HAP-1 (cell line): ENCODE measurements around the gene ADGRL2.

Experiments used
- DNase-seq, 2 experiments: peaks; one replicate each; pipeline ENCODE4 v3.0.0-alpha.2; 2016 to 2020; ENCODE audit warnings: low spot score in 2 of 2
- H3K27me3 ChIP-seq: fragments of 250-450 bp; sonication (Bioruptor Pico); 2 replicates; pipeline ENCODE4 v1.5.1; 2020; ENCODE audit warnings: low read depth, mild to moderate bottlenecking, moderate library complexity
- H3K36me3 ChIP-seq: fragments of 250-450 bp; sonication (Bioruptor Pico); replicated peaks from 2 replicates; pipeline ENCODE4 v1.5.1; 2020; ENCODE audit warnings: mild to moderate bottlenecking
- H3K4me1 ChIP-seq: fragments of 250-450 bp; sonication (Bioruptor Pico); 2 replicates; pipeline ENCODE4 v1.5.1; 2020; ENCODE audit warnings: mild to moderate bottlenecking
- H3K4me3 ChIP-seq: fragments of 250-450 bp; sonication (Bioruptor Pico); 2 replicates; pipeline ENCODE4 v1.5.1; 2020; ENCODE audit warnings: mild to moderate bottlenecking, moderate library complexity
- H3K9me3 ChIP-seq: fragments of 250-450 bp; sonication (Bioruptor Pico); 2 replicates; pipeline ENCODE4 v1.5.1; 2020; ENCODE audit warnings: mild to moderate bottlenecking, moderate library complexity
- in situ Hi-C: fragments of 300-500 bp; cut with MboI; formaldehyde crosslinking; loops from 3 replicates; pipeline ENCODE4 v1.14.3; 2020; ENCODE audit warnings: low sequenced_read_pairs, inconsistent platforms, mixed read lengths

Gene ADGRL2

DNA sequence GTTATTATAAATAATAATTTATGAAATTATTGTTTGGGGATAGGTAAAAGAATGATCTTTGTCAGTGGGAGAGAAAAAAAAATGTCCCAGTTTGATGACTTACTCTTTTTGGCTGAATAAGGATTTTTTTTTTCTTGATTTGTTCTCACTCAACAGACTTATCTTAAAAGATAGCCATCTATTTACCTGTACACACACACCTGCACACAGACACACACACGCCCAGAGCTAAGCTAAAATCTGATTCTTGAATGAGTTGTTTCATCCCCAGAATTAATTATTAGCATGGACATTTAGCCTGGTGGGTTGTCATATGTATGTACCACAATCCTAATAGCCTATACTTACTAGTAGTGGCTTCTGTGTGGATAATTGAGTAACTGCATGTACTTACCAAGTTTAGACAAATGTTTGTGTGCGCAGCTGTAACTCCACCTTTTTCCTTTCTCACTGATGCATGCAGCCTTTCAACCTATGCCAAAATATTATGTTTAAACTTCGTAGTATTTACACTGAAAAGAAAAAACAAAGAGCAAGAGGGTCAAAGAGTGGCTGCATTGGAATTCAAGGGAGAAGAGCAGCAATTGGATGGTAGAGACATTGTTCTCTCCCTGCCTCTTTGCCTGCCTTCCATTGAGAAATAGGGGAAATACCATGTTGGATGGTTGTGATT is 174.3 kb downstream of the ADGRL2 start:
- in situ Hi-C loops: no loop called here
- no peak for DNase-seq
- no peaks in the 10 kb centered on the region for H3K27me3 ChIP-seq
- no peaks in the 10 kb centered on the region for H3K9me3 ChIP-seq
- H3K36me3 ChIP-seq: no peaks in the 10 kb centered on the region; the same call in 1 of the 2 replicates
- peaks cover 8% of the 10 kb centered on the region for H3K4me1 ChIP-seq
- no peak overlapping the region for H3K4me3 ChIP-seq

DNA sequence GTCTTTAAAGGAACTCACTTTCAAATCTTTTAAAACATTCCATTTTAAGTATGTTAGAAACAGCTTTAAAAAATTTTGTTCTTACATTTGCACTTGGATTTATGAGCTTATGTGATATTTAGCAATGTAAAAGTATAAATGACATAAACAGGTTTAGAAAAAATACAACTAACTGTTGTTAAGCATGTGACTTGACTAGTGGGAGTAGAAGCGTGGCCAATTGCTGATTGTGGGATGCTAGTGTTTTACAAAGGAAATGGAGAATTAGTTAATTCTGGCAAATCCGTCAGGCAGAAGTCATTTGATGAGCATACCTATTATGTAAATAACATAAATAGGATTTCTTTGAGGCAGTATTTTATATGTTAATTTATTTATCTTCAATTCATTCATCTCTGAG is 175.8 kb downstream of the ADGRL2 start:
- H3K27me3 ChIP-seq: no peaks in the 10 kb centered on the region
- H3K4me1 ChIP-seq: peaks cover 8% of the 10 kb centered on the region
- H3K9me3 ChIP-seq: no peaks in the 10 kb centered on the region
- in situ Hi-C loops: no loop called here
- H3K36me3 ChIP-seq: no peaks in the 10 kb centered on the region
- no peak overlapping the region for H3K4me3 ChIP-seq
- peak in 1 of 2 experiments; percentile 57 for DNase-seq

DNA sequence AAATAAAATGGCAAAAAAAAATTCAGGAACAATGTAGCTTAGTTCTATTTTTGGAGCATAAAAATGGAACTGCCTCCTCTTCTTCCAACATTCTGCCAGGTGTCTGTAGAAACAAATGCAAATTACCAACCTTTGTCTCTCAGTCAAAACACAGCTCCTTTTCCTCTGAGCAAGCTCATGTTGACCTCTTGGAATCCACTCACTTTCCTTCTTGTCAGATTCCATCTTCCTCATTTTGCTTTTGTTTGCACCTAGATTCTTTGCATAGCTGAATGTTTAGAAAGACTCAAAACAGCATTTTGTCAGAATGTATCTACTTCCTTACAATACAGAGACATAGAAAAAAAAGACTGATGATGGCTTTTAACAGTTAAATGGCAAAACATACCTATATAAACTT is 178.2 kb downstream of the ADGRL2 start:
- no peaks in the 10 kb centered on the region for H3K9me3 ChIP-seq
- no peaks in the 10 kb centered on the region for H3K27me3 ChIP-seq
- H3K36me3 ChIP-seq: no peaks in the 10 kb centered on the region
- peaks cover 8% of the 10 kb centered on the region for H3K4me1 ChIP-seq
- no peak overlapping the region for H3K4me3 ChIP-seq
- peak in 1 of 2 experiments; percentile 30 for DNase-seq
- in situ Hi-C loops: no loop called here

DNA sequence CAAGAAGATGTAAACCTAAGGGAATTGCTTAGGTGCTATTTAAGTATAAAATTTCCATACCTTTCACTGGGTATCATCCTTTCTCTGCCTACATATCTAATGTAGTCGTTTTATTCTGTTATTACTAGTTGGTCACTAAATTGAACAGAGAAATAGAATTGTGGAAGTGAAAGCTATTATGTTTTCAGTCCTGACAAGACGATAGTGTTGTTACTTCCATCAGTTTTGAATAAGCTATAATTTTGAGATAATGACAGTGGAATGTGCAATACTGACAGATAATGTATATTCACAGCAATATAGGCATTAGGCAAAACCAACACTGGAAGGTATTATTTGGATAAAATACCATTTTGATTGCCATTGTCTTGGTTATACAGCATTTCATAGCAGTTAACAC is 181.8 kb downstream of the ADGRL2 start:
- DNase-seq: no peak
- Histone ChIP-seq H3K27me3 (no peaks in the 10 kb centered on the region), H3K4me1 (peaks cover 12% of the 10 kb centered on the region), H3K36me3 (no peaks in the 10 kb centered on the region), H3K9me3 (no peaks in the 10 kb centered on the region), H3K4me3 (no peak overlapping the region)
- in situ Hi-C loops: no loop called here

DNA sequence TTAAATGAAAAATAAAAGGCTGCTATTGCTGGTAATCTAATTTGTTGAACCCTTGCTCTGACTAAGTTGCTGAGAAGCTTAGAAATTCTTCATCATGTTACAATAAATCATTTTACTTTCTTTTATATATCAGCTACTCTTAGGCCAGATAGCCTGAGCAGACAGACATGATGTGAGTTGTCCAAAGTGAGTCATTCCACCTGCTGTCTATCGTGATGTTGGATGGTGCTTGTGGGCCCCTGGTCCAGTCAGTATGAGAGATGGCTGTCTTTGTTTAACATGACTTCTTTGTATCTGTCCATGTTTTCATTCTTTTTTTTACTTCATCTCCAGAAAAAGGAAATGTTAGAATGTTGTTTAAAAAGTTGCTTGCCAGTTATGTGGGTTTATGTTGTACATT is 188.8 kb downstream of the ADGRL2 start:
- no peak overlapping the region for H3K4me3 ChIP-seq
- no peak for DNase-seq
- no peaks in the 10 kb centered on the region for H3K9me3 ChIP-seq
- in situ Hi-C loops: no loop called here
- no peaks in the 10 kb centered on the region for H3K36me3 ChIP-seq
- no peaks in the 10 kb centered on the region for H3K27me3 ChIP-seq
- peaks cover 2% of the 10 kb centered on the region; the same call in 1 of the 2 replicates for H3K4me1 ChIP-seq

DNA sequence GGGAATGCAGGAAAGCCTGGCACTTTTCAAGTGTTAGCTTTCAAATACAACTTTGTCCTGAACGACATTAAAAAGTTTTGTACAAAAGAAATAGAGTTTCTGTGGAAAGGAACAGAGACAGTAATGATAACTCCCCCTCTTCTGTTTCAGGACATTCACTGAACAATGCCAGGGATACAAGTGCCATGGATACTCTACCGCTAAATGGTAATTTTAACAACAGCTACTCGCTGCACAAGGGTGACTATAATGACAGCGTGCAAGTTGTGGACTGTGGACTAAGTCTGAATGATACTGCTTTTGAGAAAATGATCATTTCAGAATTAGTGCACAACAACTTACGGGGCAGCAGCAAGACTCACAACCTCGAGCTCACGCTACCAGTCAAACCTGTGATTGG is 189.5 kb downstream of the ADGRL2 start:
- in situ Hi-C loops: no loop called here
- H3K9me3 ChIP-seq: no peaks in the 10 kb centered on the region
- no peak for DNase-seq
- no peaks in the 10 kb centered on the region for H3K4me1 ChIP-seq
- no peak overlapping the region for H3K4me3 ChIP-seq
- no peaks in the 10 kb centered on the region for H3K36me3 ChIP-seq
- no peaks in the 10 kb centered on the region for H3K27me3 ChIP-seq

DNA sequence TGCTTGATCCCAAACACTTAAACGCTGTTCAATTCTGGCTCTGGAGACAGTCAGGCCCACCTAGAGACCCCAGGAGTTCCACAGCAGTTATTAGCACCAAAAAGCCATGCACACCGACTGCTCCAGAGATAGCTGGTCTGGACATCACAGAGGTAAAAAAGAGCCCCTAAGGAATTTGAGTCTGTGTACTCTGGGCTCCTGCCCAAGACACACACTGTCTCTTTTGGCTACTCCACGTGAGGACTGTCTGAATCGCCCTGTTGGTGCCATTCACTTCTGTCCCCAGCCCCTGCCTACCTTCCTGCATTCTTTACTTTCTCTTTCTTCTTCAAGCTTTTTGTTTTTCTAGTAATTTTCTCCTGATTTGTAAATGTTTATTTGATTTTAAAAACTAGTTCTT is 197.4 kb downstream of the ADGRL2 start:
- no peak overlapping the region for H3K4me3 ChIP-seq
- in situ Hi-C loops: no loop called here
- no peaks in the 10 kb centered on the region for H3K36me3 ChIP-seq
- no peak for DNase-seq
- peaks cover 3% of the 10 kb centered on the region; the same call in 1 of the 2 replicates for H3K4me1 ChIP-seq
- H3K27me3 ChIP-seq: no peaks in the 10 kb centered on the region
- H3K9me3 ChIP-seq: no peaks in the 10 kb centered on the region

DNA sequence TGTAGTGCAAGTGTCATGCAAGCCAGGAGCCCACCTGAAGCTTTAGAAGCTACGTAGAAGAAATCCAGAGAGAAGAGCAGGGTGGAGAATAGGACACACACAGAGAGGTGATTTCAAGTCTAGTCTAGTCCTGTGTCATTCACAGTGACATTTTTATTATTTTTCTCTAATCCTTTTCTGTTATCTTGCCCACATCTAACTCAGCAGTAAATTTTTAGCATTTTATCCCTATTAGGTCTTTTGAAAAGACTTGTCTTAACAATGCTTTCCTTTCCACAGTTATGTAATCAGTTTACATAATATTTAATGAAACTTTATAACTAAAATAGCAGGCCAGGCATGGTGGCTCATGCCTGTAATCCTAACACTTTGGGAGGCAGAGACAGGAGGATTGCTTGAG is 198.6 kb downstream of the ADGRL2 start:
- DNase-seq: peak in 1 of 2 experiments; percentile 11
- Histone ChIP-seq H3K4me1 (peaks cover 3% of the 10 kb centered on the region; the same call in 1 of the 2 replicates), H3K36me3 (no peaks in the 10 kb centered on the region), H3K9me3 (no peaks in the 10 kb centered on the region), H3K27me3 (no peaks in the 10 kb centered on the region), H3K4me3 (no peak overlapping the region)
- in situ Hi-C loops: no loop called here

DNA sequence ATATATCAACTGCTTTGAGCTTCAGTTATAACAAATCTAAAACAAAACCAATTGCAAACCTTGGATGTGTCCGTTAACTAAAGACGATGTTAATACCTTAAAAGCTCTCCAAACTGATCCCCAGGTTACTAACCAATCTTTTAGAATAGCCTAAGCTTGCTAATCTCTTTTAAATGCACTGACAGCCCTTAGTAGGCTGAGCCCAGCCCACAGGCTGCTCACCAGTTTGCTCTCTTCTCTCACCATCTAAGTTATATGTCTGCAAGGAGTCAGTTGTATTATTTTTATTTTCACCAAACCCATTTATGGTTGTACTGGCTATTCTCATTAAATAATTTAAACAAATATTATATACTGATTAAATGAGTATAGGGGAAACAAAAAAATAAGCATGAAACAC is 199.5 kb downstream of the ADGRL2 start:
- Histone ChIP-seq H3K9me3 (no peaks in the 10 kb centered on the region), H3K36me3 (no peaks in the 10 kb centered on the region), H3K4me3 (no peak overlapping the region), H3K27me3 (no peaks in the 10 kb centered on the region), H3K4me1 (peaks cover 3% of the 10 kb centered on the region; the same call in 1 of the 2 replicates)
- in situ Hi-C loops: no loop called here
- no peak for DNase-seq

DNA sequence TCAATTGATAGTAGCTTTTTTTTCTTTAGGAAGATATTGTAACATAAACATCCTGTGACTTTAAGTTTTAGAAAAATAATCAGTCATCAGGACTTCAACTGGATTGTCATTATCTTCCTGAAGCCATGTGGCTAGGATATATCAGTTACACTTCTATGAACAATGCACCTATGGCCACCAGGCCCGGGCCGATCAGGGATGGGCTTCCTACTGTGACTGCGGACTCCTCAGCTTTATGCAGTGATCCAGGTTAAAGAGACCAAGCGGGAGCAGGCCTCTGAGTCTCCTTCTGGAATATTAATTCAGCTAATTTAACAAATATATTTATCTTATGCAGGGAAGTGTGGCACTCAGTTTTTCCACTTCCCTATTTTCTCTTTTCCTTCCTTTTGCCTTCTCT is 200.6 kb downstream of the ADGRL2 start:
- no peaks in the 10 kb centered on the region for H3K9me3 ChIP-seq
- no peaks in the 10 kb centered on the region for H3K27me3 ChIP-seq
- no peak overlapping the region for H3K4me3 ChIP-seq
- in situ Hi-C loops: no loop called here
- DNase-seq: no peak
- peaks cover 3% of the 10 kb centered on the region; the same call in 1 of the 2 replicates for H3K4me1 ChIP-seq
- no peaks in the 10 kb centered on the region for H3K36me3 ChIP-seq

DNA sequence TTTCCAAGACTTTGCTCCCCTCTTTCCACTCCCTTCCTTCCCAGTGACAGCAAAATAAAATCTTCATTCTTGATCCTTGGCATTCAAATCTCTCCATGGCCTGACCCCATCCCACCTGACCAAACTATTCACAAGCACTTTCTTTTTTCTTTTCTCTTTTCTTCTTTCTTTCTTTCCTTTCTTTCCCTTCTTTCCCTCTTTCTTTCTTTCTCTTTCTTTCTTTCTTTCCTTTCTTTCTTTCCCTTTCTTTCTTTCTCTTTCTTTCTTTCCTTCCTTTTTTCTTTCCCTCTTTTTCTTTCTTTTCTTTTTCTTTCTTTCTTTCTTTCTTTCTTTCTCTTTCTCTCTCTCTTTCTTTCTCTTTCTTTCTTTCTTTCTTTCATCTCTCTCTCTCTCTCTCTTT is 207.1 kb downstream of the ADGRL2 start:
- H3K4me1 ChIP-seq: no peaks in the 10 kb centered on the region
- in situ Hi-C loops: no loop called here
- no peak overlapping the region for H3K4me3 ChIP-seq
- no peak for DNase-seq
- H3K36me3 ChIP-seq: no peaks in the 10 kb centered on the region
- no peaks in the 10 kb centered on the region for H3K27me3 ChIP-seq
- no peaks in the 10 kb centered on the region for H3K9me3 ChIP-seq

DNA sequence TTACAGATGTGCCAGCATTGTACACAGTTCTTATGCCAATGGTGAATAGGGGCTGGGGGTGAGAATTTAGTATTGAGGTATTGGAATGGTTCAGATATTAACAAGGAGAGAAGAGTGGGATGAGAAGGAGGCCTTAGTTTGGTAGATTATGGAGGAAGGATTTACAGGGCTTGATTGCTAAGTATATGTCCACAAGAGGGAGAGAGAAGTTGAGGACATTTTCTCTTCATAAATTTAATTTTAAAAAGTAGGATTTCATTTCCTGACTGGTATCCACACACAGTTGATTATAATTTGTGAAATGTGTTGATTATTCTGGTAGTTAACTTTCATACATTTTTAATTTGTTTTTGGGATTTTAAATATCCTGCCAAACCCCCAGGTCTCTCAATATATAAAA is 213.0 kb downstream of the ADGRL2 start:
- no peaks in the 10 kb centered on the region for H3K9me3 ChIP-seq
- H3K27me3 ChIP-seq: no peaks in the 10 kb centered on the region
- in situ Hi-C loops: no loop called here
- no peaks in the 10 kb centered on the region for H3K36me3 ChIP-seq
- no peak for DNase-seq
- no peak overlapping the region for H3K4me3 ChIP-seq
- H3K4me1 ChIP-seq: no peaks in the 10 kb centered on the region

DNA sequence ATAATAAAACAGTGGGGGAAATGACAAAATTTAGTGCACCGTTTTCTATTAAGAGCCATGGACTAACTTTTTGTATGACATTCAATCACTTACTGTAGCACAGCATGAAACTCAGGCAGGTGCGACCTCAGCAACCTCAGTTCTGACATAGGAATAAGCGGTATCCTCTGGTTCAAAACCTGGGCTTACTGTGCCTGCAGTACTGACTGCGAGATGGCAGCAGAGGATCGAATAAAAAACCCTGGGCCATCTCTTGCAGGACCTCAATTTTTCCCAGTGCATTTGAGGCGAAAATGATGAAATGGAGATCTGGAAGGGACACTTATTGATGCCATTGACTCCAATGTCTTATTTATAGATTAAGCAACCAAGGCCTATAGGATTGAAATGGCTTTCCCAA is 214.7 kb downstream of the ADGRL2 start:
- Histone ChIP-seq H3K27me3 (no peaks in the 10 kb centered on the region), H3K4me3 (no peak overlapping the region), H3K9me3 (no peaks in the 10 kb centered on the region), H3K36me3 (no peaks in the 10 kb centered on the region), H3K4me1 (no peaks in the 10 kb centered on the region)
- DNase-seq: no peak
- in situ Hi-C loops: no loop called here

DNA sequence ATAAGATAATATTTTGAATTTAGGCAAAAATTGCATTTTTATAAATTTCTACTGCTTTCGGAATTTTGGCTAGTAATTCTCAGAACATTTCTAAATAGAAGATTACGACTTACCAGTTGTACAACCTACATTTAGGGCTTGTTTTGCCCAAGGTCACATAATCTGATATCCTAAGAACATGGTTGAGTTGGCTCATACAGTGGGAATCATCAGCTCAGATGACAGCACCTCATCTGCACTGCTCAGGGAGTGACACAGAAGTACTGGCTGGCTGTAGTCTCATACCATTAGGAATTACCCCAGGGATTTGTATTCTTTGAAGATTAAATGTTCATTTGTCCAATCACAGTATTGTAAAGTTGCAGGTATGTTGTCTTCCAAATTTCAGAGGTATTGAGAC is 217.6 kb downstream of the ADGRL2 start:
- in situ Hi-C loops: no loop called here
- Histone ChIP-seq H3K27me3 (no peaks in the 10 kb centered on the region), H3K9me3 (no peaks in the 10 kb centered on the region), H3K36me3 (no peaks in the 10 kb centered on the region), H3K4me3 (no peak overlapping the region), H3K4me1 (no peaks in the 10 kb centered on the region)
- DNase-seq: no peak

DNA sequence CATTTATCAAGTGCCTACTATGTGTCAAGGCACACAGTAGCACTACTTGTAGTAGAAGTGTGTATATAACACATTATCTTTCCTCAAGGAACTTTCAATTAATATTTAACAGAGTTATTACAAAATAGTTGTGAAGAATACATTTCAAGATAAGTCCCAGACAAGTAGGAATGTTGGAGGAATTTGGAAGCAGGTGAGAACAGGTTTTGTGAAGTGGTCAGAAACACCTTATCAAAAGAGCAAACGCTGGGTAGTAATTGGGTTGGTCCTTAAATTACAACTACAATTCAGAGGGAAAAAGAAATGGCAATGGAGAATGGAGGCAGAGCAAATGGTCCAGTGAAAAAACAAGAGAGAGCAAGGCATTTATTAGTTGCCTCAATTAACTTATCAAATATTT is 218.8 kb downstream of the ADGRL2 start:
- in situ Hi-C loops: no loop called here
- H3K27me3 ChIP-seq: no peaks in the 10 kb centered on the region
- no peak for DNase-seq
- H3K36me3 ChIP-seq: no peaks in the 10 kb centered on the region
- H3K9me3 ChIP-seq: no peaks in the 10 kb centered on the region
- H3K4me3 ChIP-seq: no peak overlapping the region
- H3K4me1 ChIP-seq: no peaks in the 10 kb centered on the region
